Ishikawa (cell line): ENCODE measurements around the gene REPS2.

Experiments used
- CEBPB ChIP-seq: IDR thresholded peaks from 2 replicates; pipeline ENCODE4 v1.6.1; 2012
- CREB1 ChIP-seq: IDR thresholded peaks from 2 replicates; pipeline ENCODE4 v1.6.1; 2012; ENCODE audit warnings: low read depth
- EP300 ChIP-seq: IDR thresholded peaks from 2 replicates; pipeline ENCODE4 v1.6.1; 2012; ENCODE audit warnings: borderline replicate concordance
- FOXM1 ChIP-seq: IDR thresholded peaks from 2 replicates; pipeline ENCODE4 v1.6.1; 2012; ENCODE audit warnings: low read depth, borderline replicate concordance
- NFIC ChIP-seq: IDR thresholded peaks from 2 replicates; pipeline ENCODE4 v1.6.1; 2012
- RAD21 ChIP-seq: IDR thresholded peaks from 2 replicates; pipeline ENCODE4 v1.6.1; 2012; ENCODE audit warnings: low read depth
- TAF1 ChIP-seq: IDR thresholded peaks from 2 replicates; pipeline ENCODE4 v1.6.1; 2012; ENCODE audit warnings: low read depth, mild to moderate bottlenecking
- TCF12 ChIP-seq: IDR thresholded peaks from 2 replicates; pipeline ENCODE4 v1.6.1; 2012; ENCODE audit warnings: low read depth
- YY1 ChIP-seq: IDR thresholded peaks from 2 replicates; pipeline ENCODE4 v1.6.1; 2012; ENCODE audit warnings: low read depth
- ZBTB7A ChIP-seq: IDR thresholded peaks from 2 replicates; pipeline ENCODE4 v1.6.1; 2012; ENCODE audit warnings: low read depth
- TF ChIP-seq, protein P1 (sequence below): IDR thresholded peaks from 2 replicates; pipeline ENCODE4 v1.6.1; 2012

DNA sequence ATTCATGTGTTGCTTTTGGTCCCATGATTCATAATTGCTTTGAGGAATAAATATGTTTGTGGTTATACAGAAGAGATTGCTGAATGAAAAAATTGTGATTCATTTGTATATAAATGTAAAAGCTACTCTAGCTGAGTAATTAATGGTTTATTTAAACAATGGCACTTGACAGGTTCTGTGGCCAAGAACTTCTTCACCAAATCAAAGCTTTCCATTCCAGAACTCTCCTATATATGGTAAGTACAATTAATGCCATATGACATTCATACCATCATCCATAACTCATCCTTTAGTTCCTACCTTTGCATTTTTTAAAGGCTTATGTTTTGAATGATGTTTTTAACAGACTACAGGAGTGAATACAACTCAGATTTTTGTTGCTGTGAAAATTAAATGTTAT is 105.8 kb downstream of the REPS2 start:
- TF ChIP-seq FOXM1 (no peak), CREB1 (no peak), TCF12 (no peak), ZBTB7A (no peak), EP300 (no peak), RAD21 (no peak), CEBPB (no peak), TAF1 (no peak), YY1 (no peak), NFIC (no peak)
- TF ChIP-seq, protein P1, sequence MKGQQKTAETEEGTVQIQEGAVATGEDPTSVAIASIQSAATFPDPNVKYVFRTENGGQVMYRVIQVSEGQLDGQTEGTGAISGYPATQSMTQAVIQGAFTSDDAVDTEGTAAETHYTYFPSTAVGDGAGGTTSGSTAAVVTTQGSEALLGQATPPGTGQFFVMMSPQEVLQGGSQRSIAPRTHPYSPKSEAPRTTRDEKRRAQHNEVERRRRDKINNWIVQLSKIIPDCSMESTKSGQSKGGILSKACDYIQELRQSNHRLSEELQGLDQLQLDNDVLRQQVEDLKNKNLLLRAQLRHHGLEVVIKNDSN, result no peak
